ENCODE data around the gene TSC22D4. TPM values are rescaled to one million over a fixed set of nuclear protein-coding genes. Genes with fewer than 3 reads are reported as not detected.

Gene TSC22D4
- total and polyA plus RNA-seq, 9 of the 15 experiments (the other 6 are each of a cell fraction or from before 2014, with no cell fraction given): 0.37 to 107 (median 28.7) TPM

- peak; percentile 76; the same call in 1 of the 2 replicates for TF ChIP-seq GTF2E2 (tag; IDR thresholded peaks at IDR 0.05)
- TF ChIP-seq POLR2AphosphoS2 (IDR thresholded peaks at IDR 0.05; ENCODE audit: low read length): 0 out of 2 replicates have a peak, but pooled peaks have one; percentile 58
- peak; percentile 48; the same call in 1 of the 2 replicates for TF ChIP-seq MYC (IDR thresholded peaks at IDR 0.05; ENCODE audit: low read depth, low read length)
- peak; percentile 86; the same call in 1 of the 2 replicates for TF ChIP-seq MYC (CRISPR knock-in tag; IDR thresholded peaks at IDR 0.05; ENCODE audit: borderline replicate concordance, low read depth)
- TF ChIP-seq U2AF1 (optimal IDR thresholded peaks at IDR 0.05; ENCODE audit: low read depth, low read length): peak; percentile 82
- TF ChIP-seq ZBTB2 (IDR thresholded peaks at IDR 0.05): no peak
- TF ChIP-seq GTF2B (IDR thresholded peaks at IDR 0.05; ENCODE audit: extremely low read depth, insufficient read length): no peak
- TF ChIP-seq FIP1L1 (IDR thresholded peaks at IDR 0.05; ENCODE audit: low read depth, low read length, poor library complexity, severe bottlenecking): peak; percentile 96
- TF ChIP-seq BCL6 (CRISPR knock-in tag; IDR thresholded peaks at IDR 0.05): no peak
- TF ChIP-seq PTRF (tag; IDR thresholded peaks at IDR 0.05): no peak
- no peak for TF ChIP-seq ATF3 (IDR thresholded peaks at IDR 0.05)
- 0 out of 2 replicates have a peak, but pooled peaks have one; percentile 48 for TF ChIP-seq ATF3 (CRISPR knock-in tag; conservative IDR thresholded peaks at IDR 0.05)
- no peak for TF ChIP-seq HOXB6 (CRISPR knock-in tag; IDR thresholded peaks at IDR 0.05; ENCODE audit: borderline replicate concordance)
- TF ChIP-seq RHOXF2B (CRISPR knock-in tag; conservative IDR thresholded peaks at IDR 0.05): peak; percentile 52; the same call in 1 of the 2 replicates
- TF ChIP-seq SMAD1 (IDR thresholded peaks at IDR 0.05; ENCODE audit: low read depth, low read length, partially characterized antibody): peak; percentile 12
- TF ChIP-seq RB1 (IDR thresholded peaks at IDR 0.05; ENCODE audit: low read depth): peak; percentile 80; the same call in 1 of the 2 replicates
- peak in 1 of 3 experiments; percentile 11; a peak in 1 of 6 replicates for TF ChIP-seq ZBTB11 (CRISPR knock-in tag; IDR thresholded peaks at IDR 0.05)
- TF ChIP-seq ZNF165 (CRISPR knock-in tag; IDR thresholded peaks at IDR 0.05; ENCODE audit: borderline replicate concordance): 0 out of 2 replicates have a peak, but pooled peaks have one; percentile 14
- no peak for TF ChIP-seq ZKSCAN1 (IDR thresholded peaks at IDR 0.05; ENCODE audit: low read depth, low read length)
- 0 out of 2 replicates have a peak, but pooled peaks have one; percentile 17 for TF ChIP-seq SRSF1 (IDR thresholded peaks at IDR 0.05; ENCODE audit: low read depth, low read length)
Observed at GRCh38 chr7:100435401-100436304, 43.4 kb downstream of the TSC22D4 start (continued).

All from K562 (cell line).